GM12865 (cell line): Measurements from ENCODE around the gene AGK.
A peak's percentile ranks its signal among the peaks of the same experiment; 100 is the strongest.

ENCODE experiments used
- DNase-seq: peaks from one replicate; pipeline ENCODE4 v3.0.0; 2010; ENCODE audit warnings: low read depth
- H3K4me3 ChIP-seq: 2 replicates; pipeline ENCODE4 v1.5.1; 2011; ENCODE audit warnings: mild to moderate bottlenecking, low read depth, low read length, control low read depth
- CTCF ChIP-seq: IDR thresholded peaks from 2 replicates; pipeline ENCODE4 v1.5.1; 2011; ENCODE audit warnings: low read length, control low read depth, low read depth, inconsistent platforms; ENCODE audit not compliant: insufficient read depth; ENCODE audit errors: missing control alignments

The AGK gene

GRCh38 chr7:141562543-141562942, 11.3 kb downstream of the AGK start:
- TF ChIP-seq CTCF, result no peak
- H3K4me3 ChIP-seq, result no peak overlapping the region
- peak; percentile 6 for DNase-seq

DNA sequence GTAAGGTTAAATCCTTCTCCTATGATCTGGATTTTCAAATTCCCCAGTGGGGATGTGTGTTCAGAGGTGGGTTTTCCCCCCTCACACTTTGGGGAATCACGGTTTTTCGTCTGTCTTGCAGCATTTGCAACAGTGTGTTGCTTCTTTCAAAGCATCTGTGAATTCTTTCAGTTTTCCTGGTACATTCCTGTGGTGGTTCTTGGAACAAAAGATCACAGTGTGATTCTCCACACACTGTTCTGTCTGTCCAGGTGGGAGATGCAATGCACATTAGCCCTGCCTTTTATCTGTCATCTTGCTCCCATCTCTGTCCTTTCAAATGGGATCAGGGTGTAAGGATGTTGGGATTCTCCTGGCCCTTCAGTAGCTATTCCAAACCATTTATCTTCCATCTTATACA, 11.8 kb downstream of the AGK start:
- no peak for DNase-seq
- no peak for TF ChIP-seq CTCF
- H3K4me3 ChIP-seq, result no peak overlapping the region

DNA sequence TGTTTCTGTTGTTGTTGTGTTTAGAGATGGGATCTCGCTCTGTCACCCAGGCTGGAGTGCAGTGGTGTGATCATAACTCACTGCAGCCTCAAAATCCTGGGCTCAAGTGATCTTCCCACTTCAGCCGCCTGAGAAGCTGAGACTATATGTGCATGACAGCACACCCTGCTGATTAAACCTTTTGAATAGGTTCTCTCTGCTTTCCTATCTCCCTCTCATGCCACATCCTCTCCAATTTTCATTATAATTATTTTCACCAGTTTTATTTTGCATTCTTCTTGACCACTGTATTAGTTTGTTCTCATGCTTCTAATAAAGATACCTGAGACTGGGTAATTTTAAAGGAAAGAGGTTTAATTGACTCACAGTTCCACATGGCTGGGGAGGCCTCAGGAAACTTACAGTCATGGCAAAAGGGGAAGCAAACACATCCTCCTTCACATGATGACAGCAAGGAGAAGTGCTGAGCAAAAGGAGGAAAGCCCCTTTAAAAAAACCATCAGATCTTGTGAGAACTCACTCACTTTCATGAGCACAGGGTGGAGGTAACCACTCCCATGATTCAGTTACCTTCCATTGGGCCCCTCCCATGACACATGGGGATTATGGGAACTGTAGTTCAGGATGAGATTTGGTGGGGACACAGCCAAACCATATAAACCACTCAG, 12.9 kb downstream of the AGK start:
- DNase-seq, result peak; percentile 70
- no peak for TF ChIP-seq CTCF

DNA sequence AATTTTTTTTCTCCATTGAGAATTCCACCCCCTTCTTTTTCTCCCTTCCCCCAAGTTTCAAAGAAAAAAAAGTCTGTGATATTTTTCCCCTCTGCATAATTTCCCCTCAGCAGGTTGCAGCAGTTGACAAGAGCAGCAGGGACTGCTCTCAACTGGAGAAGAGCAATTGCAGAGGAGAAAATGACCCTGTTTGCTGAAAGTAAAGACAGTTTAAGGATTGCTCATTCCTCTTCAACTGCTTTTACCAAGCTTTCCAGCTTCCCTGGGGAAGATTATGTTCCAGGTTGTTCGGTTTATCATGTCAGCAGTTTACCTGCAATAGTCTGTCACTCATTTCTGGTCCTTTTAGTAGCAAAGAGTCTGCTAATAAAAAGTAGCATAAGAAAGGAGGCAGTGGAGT, 16.2 kb downstream of the AGK start:
- TF ChIP-seq CTCF, result no peak
- H3K4me3 ChIP-seq, result no peak overlapping the region
- DNase-seq, result no peak

More for the DNA sequence above, 12.9 kb downstream of the AGK start:
- H3K4me3 ChIP-seq, result no peak overlapping the region

- no peak for TF ChIP-seq CTCF
- no peak for DNase-seq
- no peak overlapping the region for H3K4me3 ChIP-seq
Observed at GRCh38 chr7:141568227-141568626, 17.0 kb downstream of the AGK start.

DNA sequence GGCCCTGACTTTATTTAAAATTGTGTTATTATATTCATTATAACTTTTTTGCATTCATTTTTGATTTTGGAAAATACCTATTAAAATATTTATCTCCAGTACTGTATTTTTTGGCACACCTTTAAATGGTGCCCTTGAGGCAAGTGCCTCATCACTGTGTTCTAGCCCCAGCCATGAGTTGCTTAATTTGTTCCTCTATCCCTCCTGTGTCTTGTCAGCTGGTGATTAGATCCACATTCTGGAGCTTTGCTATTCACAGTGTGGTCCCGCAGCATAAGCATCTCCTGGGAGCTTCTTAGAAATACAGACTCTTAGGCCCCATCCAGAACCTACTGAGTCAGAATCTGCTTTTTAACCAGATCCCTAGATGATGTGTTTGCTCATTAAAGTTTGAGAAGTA, 19.8 kb downstream of the AGK start:
- TF ChIP-seq CTCF, result no peak
- no peak overlapping the region for H3K4me3 ChIP-seq
- no peak for DNase-seq

DNA sequence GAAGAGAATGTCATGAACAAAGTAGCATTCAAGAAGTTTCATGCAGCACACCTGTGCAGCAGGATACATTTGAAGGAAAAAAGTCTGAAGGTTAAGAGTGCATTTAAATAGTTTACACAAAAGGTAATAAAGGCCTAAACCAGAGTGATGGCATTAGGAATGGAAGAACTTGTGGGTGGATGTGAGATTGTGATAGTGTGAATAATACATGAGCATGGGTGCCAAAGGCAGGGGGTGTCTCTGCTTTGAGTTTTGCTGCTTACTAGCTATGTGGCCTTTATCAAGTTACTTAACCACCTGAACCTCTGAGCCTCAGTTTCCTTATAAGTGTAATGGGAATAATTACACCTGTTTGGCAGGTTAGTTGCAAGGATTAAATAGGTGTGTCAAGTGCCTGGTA, 21.0 kb downstream of the AGK start:
- no peak for TF ChIP-seq CTCF
- H3K4me3 ChIP-seq, result no peak overlapping the region
- DNase-seq, result no peak
